NCI-H524 treated with DMSO at 0.1 percent for 48 hours (cell line): Measurements from ENCODE around the gene PDE1A.
"Not testable (repeated sequence)": the region's sequence is repeated elsewhere in the genome, so short reads cannot be mapped to it uniquely, and the experiment has no call there.

Source experiments
- DNase-seq: peaks from one replicate; lab custom pipeline; 2025; lab: John Stamatoyannopoulos, UW

The PDE1A gene

DNA sequence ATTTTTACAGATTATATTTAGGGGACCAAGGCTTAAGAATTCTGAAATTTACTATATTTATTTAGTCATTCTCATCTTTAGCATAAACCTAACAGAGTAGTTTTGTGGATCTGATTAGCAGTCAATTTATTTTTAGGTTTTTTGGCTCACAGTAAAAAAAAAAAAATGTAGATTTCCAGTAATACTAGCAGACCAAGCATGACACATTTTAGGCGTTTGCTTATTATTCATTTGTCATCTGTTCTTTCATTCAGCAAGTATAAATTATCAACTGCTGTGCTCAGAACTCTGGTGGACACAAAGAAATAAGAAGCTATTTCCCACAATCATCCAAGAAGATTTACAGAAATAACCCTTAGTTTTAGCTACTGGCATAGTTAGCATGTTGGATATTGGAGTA, 20.6 kb downstream of the PDE1A start:
- no peak for DNase-seq

DNA sequence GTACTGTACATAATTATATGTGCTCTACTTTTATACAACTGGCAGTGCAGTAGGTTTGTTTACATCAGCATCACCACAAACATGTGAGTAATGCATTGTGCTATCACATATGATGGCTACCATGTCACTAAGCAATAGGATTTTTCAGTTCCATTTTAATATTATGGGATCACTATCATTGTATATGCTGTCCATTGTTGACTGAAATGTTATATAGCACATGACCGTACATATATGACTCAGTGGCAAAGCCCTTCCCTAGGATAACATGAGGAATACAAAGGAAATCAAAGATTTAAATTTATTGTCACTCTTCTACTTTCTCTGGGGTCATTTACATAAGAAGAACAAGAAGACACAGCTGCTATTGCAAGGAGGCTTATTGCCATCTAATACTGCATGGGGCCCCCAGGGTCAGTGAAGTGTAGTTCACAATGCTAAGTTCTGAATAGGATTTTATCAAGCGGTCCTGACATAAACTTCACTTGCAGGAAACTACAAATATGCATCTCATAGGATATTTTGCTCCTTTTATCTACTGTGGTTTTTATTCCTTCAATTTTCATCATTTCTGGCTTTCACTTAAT, 21.8 kb downstream of the PDE1A start:
- DNase-seq = no peak

DNA sequence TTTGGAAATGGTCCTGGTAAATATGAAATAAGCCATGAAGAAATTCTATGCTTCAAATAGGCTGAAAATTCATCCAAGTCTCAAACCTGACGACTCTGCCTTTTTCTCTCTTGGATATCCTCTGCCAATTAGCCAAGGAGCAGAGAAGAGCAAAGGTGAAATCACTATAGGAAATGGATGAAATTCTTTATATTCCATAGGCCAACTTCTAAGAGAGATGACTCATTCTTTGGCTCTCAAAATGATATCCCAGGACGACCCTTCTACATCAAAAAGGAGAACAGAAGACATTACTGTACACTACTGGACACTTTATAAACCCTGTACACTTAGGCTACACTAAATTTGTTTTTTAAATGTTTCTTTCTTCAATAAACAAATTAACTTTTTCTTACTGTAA, 22.7 kb downstream of the PDE1A start:
- DNase-seq = no peak

DNA sequence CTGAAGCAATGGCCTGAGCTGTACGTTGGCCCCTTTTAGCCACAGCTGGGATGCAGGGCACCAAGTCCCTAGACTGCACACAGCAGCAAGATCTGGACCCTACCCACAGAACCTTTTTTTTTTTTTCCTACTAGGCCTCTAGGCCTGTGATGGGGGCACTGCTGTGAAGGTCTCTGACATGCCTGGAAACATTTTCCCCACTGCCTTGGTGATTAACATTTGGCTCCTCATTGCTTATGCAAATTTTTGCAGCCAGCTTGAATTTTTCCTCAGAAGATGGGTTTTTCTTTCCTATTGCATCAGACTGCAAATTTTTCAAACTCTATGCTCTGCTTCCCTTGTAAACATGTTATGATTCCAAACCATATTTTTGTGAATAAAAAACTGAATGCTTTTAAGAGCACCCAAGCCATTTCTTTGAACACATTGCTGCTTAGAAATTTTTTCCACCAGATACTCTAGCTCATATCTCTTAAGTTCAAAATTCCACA, 33.5 kb downstream of the PDE1A start:
- no peak for DNase-seq

DNA sequence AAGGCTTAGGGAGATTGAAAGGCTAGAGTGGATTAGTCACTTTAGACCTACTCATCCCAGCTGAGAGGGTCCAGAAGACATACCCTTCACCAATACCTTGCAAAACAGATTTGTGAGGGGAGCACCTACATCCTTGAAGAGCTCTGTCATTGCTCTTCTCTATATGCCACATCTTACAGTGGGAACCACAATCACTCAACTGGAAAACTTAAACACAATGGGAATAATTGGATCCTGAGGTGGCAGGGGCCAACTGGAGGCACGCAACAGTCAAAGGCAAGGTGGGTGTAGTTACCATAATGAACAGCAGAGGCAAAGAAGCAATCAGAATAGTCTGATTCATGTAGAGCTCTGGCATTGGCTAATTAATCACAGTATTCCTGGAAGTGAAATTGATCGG, 35.4 kb downstream of the PDE1A start:
- no peak for DNase-seq

DNA sequence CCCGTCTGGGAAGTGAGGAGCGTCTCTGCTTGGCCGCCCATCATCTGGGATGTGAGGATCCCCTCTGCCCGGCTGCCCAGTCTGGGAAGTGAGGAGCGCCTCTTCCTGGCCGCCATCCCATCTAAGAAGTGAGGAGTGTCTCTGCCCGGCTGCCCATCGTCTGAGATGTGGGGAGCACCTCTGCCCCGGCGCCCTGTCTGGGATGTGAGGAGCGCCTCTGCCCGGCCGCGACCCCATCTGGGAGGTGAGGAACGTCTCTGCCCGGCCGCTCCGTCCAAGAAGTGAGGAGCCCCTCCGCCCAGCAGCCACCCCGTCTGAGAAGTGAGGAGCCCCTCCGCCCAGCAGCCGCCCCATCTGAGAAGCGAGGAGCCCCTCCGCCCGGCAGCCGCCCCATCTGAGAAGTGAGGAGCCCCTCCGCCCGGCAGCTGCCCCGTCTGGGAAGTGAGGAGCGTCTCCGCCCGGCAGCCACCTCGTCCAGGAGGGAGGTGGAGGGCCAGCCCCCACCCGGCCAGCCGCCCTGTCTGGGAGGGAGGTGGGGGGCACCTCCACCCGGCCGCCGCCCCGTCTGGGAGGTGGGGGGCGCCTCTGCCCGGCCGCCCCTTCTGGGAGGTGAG, 40.5 kb downstream of the PDE1A start:
- not testable (repeated sequence) for DNase-seq

DNA sequence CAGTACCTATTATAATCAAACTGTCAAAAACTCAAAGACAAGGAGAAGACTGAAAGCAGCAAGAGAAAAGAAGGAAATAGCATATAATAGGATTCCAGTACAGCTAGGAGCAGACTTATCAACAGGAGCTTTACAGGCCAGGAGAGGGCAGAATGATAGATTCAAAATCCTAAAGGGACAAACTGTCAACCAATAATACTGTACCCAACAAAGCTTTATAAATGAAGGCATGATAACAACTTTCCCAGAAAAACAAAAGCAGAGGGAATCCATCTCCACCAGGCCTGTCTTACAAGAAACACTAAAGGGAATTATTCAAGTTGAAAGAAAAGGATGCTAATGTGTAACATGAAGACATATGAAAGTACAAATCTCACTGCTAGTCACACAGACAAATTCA, 42.0 kb downstream of the PDE1A start:
- no peak for DNase-seq

DNA sequence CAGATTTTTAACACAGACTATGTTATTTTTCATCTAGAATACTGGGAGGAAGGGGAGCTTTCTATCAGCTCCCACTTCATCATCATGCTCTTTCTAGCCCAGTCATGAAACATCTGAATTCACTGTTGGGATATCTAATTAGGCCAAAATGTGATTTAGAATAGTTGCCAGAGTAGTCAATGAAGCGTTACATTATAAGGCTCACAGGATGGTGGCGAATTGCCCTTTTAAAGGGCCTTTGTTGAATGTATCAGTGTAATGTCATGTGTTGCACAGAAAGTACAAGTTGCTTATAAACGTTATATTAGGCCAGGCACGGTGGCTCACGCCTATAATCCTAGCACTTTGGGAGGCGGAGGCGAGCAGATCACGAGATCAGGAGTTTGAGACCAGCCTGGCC, 45.6 kb downstream of the PDE1A start:
- DNase-seq = no peak

DNA sequence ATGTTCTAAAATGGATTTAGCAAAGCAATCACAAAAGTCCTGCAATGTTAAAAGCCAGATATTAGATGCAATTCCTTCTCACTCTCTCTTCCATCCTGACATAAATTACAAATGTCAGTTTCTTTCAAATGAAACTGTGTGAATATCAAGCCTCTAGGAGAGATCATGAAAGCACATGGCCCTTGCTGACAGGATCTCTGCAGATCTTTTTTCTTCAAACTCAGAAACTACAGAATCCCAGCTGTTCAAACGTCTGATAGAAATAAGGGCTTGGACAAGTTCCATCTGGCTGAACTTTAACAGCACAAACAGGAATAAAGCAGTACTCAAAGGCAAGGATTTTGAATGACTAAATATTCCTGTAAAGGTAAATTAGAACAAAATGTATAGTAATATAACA, 47.6 kb downstream of the PDE1A start:
- peak; percentile 1 for DNase-seq

DNA sequence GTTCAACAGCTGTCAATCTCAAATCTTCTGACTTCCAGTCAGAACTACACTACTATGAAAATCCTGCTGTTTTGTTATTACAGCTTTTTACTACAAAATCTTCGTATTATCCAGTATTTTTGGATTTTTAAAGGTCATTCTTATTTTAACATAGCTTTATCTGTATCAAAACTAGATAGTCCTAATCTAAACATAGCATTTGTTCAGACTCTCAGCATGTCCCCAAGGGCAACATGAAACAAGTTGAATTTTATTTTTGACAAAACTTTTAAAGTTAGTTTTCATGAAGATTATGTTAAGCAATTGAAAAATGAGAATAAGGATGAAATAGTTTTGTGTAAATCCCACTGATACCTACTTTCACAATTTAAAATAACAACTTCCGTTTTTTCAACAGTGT, 48.1 kb downstream of the PDE1A start:
- DNase-seq = no peak

DNA sequence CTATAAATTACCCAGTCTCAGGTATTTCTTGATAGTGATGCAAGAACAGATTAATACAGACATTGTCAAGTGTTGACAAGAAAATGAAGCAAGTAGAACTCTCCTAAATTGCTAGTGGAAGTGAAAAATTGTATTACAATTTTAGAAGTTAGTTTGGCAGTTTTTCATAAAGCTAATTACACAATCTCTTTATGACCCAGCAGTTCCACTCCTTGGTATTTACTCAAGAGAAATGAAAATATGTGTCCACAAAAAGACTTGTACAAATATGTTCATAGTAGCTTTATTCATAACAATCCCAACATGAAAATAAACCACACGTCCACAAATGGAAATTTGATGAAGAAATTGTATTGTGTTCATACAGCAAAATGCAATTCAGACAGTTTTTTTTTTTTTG, 49.4 kb downstream of the PDE1A start:
- no peak for DNase-seq

DNA sequence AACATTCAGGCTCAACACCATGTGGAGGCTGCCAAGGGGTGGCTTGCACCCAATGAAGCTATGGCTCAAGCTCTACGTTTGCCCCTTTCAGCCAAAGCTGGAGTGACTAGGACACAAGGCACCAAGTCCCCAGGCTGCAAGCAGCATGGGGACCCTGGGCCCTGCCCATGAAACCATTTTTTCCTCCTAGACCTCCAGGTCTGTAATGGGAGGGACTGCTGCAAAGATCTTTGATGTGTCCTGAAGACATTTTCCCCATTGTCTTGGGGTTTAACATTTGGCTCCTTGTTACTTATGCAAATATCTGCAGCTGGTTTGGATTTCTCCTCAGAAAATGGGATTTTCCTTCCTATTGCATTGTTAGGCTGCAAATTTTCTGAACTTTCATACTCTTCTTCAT, 51.0 kb downstream of the PDE1A start:
- DNase-seq = no peak

DNA sequence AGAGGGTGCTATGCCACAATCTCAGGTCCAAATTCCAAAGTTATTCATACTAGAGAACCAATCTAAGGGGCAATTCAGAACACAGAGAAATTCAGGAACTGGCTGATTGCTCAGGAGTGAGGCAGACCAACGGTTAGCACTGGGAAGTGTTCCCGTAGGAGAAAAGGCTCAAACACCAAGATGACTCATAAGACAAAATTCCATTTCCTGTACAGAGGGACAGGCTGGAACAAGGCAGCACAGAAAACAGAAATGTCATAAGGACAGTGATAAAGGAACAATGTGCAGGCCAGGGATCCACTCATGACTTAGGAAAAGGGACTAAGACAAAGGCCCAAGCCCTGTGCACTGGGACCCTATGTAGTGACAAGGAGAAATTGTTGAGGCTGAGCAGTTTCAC, 54.2 kb downstream of the PDE1A start:
- no peak for DNase-seq

DNA sequence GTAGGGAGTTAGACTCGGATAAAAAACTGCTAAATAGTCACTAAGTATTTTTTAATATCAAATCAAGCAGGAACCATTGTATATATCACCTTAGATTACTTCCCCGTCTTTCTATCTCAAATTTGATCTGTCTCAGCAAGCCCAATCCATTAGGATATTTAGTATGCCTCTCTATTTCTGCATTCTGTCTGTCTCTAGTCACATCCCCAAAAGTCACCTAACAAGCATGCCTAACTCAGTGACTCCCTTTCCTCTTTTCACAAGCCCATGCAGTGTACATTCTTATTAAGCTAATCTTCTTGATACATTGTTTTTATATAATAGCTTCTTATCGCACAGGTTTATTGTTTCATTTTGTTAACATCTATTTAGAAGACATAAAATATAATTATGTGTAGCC, 57.8 kb downstream of the PDE1A start:
- DNase-seq = no peak

DNA sequence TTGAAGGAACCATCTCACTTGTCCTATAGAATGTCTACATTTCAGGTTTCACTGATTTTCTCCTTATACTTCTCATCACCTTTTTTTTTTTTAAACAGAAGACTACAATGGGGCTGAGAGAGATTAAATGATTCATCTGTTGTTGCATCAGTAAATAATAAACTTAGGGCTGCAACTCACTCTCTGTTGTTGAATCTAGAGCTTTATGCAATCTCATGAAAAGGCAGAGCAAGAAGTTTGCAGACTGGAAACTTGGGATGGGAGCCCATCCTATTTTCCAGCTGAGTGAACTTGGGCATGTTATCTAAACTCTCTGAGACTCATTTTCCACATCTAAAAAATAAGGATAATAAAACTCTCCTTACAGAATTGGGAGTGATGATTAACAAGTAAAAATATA, 58.4 kb downstream of the PDE1A start:
- DNase-seq = no peak

DNA sequence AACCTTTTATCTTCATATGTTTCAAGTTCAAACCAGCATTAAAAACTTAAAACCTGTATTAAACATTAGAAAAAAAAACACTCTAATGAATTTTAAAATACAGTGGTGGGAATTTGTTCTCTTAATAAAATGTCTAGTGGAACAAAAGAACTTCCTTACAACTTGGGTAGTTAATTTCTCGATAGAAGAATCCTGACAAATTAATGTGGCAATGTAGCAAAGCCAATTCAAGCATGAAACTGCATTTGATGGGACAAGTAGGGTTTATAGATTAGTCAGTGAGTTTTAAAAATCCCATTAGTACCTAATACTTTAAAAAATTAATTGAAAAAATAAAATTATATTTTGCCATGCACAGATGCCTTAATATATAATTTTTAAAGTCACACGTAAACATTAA, 59.4 kb downstream of the PDE1A start:
- no peak for DNase-seq

DNA sequence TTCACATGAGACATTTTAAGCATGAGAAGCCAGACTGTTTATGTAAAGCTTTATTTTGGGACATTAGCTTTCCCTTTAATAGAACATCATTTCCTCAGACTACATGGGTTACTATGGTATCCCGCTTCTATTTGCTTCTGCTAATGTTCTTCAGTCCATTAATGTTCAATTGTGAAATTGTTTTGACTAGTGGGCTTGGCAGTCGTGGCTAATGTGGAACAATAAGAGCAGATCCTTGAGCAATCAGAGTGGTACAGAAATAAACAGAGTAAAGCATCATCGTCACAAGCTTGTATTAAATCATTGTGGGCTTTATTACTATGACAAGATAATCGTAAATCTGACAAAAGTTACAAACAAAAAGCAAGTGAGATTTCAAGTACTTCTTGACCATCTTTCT, 60.2 kb downstream of the PDE1A start:
- no peak for DNase-seq

DNA sequence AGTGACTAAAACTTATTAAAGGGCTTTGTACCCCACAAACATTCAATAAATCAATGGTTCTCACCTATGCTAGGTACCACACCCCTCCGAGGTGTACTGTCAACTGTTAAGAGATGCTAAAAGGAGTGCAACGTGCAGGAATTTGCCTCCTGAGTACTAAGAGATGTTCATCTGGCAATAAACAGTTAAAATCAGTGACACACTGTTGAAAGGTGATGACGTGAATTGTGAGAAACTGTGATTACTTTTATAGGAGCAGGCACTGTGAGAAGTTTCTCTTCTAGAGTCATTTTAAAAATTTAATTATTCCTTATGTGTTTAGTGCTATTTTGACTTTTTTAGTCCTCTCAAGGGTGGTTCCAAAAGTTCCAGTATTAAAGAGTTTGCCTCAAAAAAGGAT, 61.0 kb downstream of the PDE1A start:
- no peak for DNase-seq

DNA sequence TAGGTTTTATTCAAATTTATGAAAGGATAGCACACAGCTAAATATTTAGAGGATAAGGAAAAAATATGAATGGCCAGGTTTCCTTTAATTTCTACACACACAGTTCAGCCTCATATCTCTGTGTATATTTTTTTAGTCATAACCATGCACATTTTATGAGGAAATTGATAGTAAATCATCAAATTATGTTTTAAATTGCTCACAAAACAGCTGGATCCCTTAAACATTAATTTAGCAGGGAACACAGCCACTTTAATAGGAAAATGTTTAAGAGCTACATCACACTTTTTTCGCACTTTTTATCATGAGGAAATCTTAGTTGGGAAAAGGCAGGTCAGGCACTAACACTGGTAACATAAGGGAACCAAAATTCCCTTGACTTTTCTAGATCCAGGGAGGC, 65.4 kb downstream of the PDE1A start:
- no peak for DNase-seq

DNA sequence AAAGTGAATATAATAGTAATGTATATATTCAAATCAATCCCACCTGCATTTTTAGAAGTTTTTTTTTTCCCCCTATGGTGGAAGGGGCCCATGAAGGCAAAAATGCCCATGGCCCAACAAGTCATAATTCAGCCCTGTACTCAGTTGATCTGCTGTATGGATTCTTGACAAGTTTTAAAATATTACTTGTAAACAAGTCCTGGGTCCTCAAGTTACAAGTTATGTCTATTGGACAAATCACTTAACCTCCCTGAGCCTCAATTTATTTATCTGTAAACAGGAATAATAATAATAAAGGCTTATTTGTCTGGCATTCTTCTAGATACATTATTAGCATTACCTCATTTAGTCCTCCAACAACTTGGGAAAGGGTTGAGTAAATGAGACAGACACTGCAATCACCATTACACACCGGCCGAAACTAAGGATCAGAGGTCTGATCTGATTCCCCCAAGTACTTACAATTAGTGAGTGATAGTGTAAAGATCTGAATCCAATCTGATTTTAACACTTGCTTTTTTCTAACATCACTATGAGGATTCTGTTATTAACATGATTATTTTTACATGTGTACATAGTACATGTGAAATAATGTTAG, 66.1 kb downstream of the PDE1A start:
- no peak for DNase-seq

DNA sequence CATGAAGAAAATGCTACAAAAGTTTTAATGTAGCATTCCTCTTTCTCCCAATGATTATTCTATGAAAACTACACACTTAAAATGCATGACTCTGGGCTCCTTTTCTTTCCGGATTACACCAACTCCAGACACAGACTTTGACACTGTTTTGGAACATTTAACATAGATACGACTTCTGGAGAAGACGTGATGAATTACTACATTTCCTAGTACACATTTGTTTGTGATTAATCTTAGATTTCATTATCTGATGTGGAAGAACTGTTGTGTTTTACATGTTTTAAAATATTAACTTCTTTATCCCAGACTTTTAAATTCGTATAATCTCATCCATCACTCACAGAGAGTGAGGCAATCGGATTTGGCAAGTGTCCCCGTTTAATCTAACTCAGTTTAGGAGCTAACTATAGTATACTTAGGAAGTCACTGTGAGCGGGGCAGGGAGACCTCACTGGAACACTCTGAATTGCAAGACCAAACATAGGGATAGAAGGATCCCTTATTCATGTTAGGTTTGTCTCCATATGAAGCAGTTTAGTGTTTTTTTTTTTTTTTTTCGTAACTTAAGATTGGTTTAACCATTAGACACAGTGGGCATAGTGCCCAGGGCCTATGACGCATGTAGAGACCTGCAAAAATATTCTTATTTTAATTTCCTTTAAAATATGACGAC, 66.7 kb downstream of the PDE1A start:
- no peak for DNase-seq

DNA sequence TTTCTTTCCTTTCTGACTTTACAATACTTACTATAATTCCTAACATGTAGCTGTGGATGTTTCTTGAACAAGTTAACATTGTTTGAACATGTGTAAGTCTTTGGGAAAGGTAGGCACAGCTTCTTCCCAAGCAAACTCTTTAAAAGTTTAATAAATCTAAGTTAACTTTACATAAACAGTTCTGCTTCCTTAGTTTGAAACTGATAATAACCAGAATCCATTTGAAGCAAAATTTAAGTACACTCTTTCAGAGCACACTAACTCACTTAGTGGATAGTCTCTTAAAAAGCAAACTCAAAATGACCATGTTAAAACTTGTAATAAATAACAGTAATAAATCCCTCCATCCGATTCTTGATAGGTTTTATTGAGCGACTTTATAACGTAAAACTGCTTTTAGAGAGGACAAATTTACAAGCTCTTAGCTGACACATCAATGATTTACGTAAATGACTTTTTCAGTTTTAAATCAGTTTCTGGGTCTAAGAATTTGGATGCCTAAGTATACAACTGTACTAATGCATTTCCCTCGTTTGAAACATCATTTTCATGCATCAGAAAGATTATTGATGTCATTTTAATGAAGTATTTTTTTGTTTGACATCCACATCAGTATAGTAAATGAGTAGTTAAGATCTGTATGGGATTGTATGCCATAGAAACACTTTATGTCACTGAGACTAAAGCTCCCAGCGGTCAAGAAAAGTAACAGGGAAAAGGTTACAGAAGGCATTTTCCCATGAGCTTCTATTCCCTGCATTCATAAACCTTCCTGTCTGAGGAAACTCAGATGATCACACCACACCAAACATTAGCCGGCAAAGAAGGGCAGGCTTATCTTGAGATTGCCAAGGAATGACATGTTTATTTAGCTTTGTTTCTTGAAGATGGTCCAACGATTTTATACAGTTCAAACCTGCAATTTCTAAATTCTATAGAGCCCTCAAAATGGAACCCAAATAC, 67.5 kb downstream of the PDE1A start:
- DNase-seq = no peak
